Testis (tissue), 3 donors: ENCODE data around the gene EPS8L3. TPM values are rescaled to one million over a fixed set of nuclear protein-coding genes. Genes with fewer than 3 reads are reported as not detected.

Experiments
- DNase-seq: peaks from one replicate; pipeline ENCODE4 v3.0.0-alpha.2; 2019
- H3K27ac ChIP-seq, 2 donors: fragments of 200-600 bp; sonication (generic); one replicate each; pipeline ENCODE4 v1.5.1; 2019
- H3K27me3 ChIP-seq: fragments of 200-600 bp; sonication (generic); one replicate; pipeline ENCODE4 v1.5.1; 2019
- H3K36me3 ChIP-seq: fragments of 200-600 bp; sonication (generic); one replicate; pipeline ENCODE4 v1.5.1; 2017; ENCODE audit warnings: low read depth; ENCODE audit errors: missing control alignments
- H3K4me1 ChIP-seq: fragments of 200-600 bp; sonication (generic); one replicate; pipeline ENCODE4 v1.5.1; 2019
- H3K4me3 ChIP-seq, 2 donors: fragments of 200-600 bp; sonication (generic); one replicate each; pipeline ENCODE4 v1.5.1; 2017 to 2019
- H3K9me3 ChIP-seq: fragments of 200-600 bp; sonication (generic); one replicate; pipeline ENCODE4 v1.5.1; 2017
- POLR2A ChIP-seq: fragments of 450-650 bp; IDR thresholded peaks from one replicate; pipeline ENCODE4 v1.6.1; 2017; ENCODE audit warnings: antibody characterized with exemption, mild to moderate bottlenecking, moderate library complexity
- WGBS, 2 donors: methylation state at CpG; one replicate each; pipeline ENCODE4 v1.1.5; 2018; 5-methylcytosine and 5-hydroxymethylcytosine counted together
- intact Hi-C: fragments of 100-400 bp; cut with DNase I; formaldehyde crosslinking; loops from one replicate; pipeline ENCODE4 v1.15.1; 2023; ENCODE audit warnings: low total_unique reads
- polyA plus RNA-seq: library from polyadenylated mRNA; stranded (reverse); fragments of 350-450 nt; fragmentation: Illumina TruSeq; extraction: RNeasy Lipid Tissue Mini Kit (QIAGEN cat#74804); gene quantifications from one replicate; pipeline ENCODE4 v1.2.3, GENCODE V29; 2014; ENCODE audit warnings: low read depth, low replicate concordance; ENCODE audit not compliant: insufficient read depth
- total RNA-seq, 2 donors: library from RNA; depleted of rRNA; stranded (reverse); fragments of >200 nt; gene quantifications; one replicate each; pipeline ENCODE4 v1.2.3, GENCODE V29; 2016
- TF ChIP-seq, protein P1 (sequence below), 3 experiments: fragments of 450-650 bp in 2 of 3; fragments of 200-600 bp in 1 of 3; sonication (generic) in 1 of 3; IDR thresholded peaks; one replicate each; pipeline ENCODE4 v1.5.1; 2016 to 2019; ENCODE audit warnings: antibody characterized with exemption in 3 of 3, mild to moderate bottlenecking in 2 of 3, moderate library complexity in 1 of 3

EPS8L3 gene
- total and polyA plus RNA-seq, 3 donors from 2014 or later: 3.3 to 7.7 (median 7.2) TPM

DNA sequence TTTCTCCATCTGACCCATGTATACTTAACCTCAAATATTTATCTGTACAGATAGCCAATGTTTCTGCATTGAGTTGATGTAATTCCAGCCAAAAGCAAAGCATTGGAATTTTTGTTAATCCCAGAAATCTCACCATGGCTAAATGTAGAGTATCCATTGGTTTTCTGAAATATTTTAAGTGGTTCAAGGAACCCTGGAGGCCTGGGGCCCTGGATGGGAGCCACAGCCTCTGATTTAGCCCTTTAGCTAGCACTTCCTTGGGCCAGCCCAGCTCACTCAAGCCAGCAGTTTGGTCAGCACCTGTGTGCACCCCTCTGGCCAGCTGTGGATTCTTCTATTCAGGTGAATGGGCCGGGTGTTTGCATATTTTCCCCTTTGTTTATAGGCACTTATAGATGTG lies 18.8 kb upstream of the EPS8L3 start:
- no peak for DNase-seq
- no peak overlapping the region for H3K4me3 ChIP-seq
- H3K9me3 ChIP-seq: no peaks in the 10 kb centered on the region
- WGBS, 2 donors: 82 to 83% methylated on average over 1 of the region's 1 CpG
- H3K27ac ChIP-seq: peak overlapping the region in 1 of 2 donors; percentile 19
- TF ChIP-seq, protein P1, sequence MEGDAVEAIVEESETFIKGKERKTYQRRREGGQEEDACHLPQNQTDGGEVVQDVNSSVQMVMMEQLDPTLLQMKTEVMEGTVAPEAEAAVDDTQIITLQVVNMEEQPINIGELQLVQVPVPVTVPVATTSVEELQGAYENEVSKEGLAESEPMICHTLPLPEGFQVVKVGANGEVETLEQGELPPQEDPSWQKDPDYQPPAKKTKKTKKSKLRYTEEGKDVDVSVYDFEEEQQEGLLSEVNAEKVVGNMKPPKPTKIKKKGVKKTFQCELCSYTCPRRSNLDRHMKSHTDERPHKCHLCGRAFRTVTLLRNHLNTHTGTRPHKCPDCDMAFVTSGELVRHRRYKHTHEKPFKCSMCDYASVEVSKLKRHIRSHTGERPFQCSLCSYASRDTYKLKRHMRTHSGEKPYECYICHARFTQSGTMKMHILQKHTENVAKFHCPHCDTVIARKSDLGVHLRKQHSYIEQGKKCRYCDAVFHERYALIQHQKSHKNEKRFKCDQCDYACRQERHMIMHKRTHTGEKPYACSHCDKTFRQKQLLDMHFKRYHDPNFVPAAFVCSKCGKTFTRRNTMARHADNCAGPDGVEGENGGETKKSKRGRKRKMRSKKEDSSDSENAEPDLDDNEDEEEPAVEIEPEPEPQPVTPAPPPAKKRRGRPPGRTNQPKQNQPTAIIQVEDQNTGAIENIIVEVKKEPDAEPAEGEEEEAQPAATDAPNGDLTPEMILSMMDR (IDR thresholded peaks at IDR 0.05): no peak
- no peak for TF ChIP-seq POLR2A
- intact Hi-C loops: no loop called here
- peaks cover 2% of the 10 kb centered on the region for H3K4me1 ChIP-seq
- no peaks in the 10 kb centered on the region for H3K27me3 ChIP-seq
- no peaks in the 10 kb centered on the region for H3K36me3 ChIP-seq

DNA sequence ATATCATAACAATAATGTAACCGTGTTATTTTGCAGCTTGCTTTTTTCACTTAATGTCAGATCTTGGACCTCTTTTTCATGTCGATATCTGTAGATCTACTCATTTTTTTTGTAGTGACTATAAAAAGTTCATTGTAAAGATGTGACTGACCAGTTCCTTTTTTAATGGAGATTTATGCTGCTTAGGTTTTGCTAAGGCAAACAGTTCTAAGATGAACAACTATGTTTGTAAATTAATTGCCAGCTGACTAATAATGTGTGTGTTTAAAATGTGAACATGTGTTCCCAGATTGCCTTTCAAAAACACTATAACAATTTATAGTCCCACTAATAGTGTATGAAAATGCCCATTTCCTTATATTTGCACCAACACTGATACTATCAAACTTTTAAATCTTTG lies 18.1 kb upstream of the EPS8L3 start:
- Histone ChIP-seq H3K4me1 (peaks cover 2% of the 10 kb centered on the region), H3K9me3 (no peaks in the 10 kb centered on the region), H3K4me3 (no peak overlapping the region), H3K27ac (no peak overlapping the region), H3K36me3 (no peaks in the 10 kb centered on the region), H3K27me3 (no peaks in the 10 kb centered on the region)
- 90 to 91% methylated on average over 2 of the region's 2 CpGs for WGBS, 2 donors
- intact Hi-C loops: no loop called here
- no peak for DNase-seq
- no peak for TF ChIP-seq POLR2A
- TF ChIP-seq, protein P1 (IDR thresholded peaks at IDR 0.05): no peak

DNA sequence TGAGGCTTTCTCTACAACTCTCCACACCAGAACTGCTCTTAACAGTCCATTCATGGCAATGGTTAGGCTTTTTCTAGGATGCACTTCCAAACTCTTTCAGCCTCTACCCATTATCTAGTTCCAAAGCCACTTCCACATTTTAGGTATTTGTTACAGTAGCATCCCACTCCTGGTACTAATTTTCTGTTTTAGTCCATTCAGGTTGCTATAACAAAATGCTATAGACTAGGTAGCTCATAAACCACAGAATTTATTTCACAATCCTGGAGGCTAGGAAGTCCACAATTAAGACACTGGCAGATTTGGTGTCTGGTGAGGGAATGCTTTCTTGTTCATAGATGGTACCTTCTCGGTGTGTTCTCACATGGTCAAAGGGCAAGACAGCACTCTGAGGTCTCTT lies 17.3 kb upstream of the EPS8L3 start:
- Histone ChIP-seq H3K27me3 (no peaks in the 10 kb centered on the region), H3K4me1 (peaks cover 2% of the 10 kb centered on the region), H3K27ac (no peak overlapping the region), H3K36me3 (no peaks in the 10 kb centered on the region), H3K4me3 (no peak overlapping the region), H3K9me3 (no peaks in the 10 kb centered on the region)
- DNase-seq: no peak
- TF ChIP-seq POLR2A: no peak
- TF ChIP-seq, protein P1 (IDR thresholded peaks at IDR 0.05): no peak
- intact Hi-C loops: no loop called here
- 92 to 100% methylated on average over 1 of the region's 1 CpG for WGBS, 2 donors

DNA sequence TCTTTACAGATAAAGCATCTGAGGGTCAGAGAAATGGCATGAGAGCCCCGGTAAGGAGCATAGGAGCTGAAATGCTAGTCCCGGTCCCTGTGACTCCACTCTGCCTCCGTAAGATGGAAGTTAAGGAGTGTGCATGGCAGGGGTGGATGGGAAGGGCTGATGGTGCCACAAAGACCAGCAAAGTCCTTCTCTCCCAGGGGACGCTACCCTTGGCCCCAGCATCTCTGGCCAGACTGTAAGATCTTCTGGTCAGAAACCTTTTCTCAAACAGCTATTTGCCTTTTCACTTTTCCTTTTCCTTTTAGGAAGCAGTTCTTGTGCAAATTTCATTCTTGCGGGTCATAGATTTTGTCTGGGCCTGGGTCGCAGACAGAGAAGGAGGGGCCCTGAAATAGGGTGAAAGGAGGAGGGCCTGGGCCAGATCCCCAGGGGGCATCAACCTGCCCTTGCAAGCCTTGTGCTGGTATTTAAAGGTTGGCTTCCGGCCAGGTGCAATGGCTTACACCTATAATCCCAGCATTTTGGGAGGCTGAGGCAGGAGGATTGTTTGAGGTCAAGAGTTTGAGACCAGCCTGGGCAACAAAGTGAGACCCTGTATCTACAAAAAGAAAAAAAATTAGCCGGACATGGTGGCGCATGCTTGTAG lies 14.4 kb upstream of the EPS8L3 start:
- Histone ChIP-seq H3K27me3 (no peaks in the 10 kb centered on the region), H3K4me3 (no peak overlapping the region), H3K36me3 (no peaks in the 10 kb centered on the region), H3K9me3 (no peaks in the 10 kb centered on the region), H3K4me1 (peaks cover 5% of the 10 kb centered on the region), H3K27ac (no peak overlapping the region)
- intact Hi-C loops: loop anchor here (2.0 kb wide), 1 partner anchor 207 kb away; the partner anchor contains the start of gene AHCYL1
- no peak for DNase-seq
- TF ChIP-seq POLR2A: no peak
- TF ChIP-seq, protein P1 (IDR thresholded peaks at IDR 0.05): no peak
- 89 to 92% methylated on average over 9 of the region's 9 CpGs for WGBS, 2 donors

DNA sequence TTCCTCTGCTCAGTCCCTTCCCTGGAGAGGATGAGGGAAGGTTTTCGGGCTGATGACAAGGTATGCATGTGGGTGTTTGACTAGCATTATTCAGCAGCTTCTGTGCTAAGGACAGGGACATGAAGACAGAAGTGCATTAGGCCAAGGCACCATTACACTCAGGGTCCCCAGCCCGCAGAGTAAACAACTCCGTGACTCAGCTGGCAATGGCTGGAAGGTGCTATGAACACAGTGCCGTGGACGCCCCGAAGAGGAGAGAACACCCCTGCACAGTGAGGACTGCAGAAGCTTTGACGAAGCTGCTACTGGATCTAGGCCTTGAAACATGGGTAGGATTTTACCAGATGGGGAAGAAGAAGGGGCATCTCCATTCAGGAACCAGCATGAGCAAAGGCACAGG lies 13.7 kb upstream of the EPS8L3 start:
- Histone ChIP-seq H3K27me3 (no peaks in the 10 kb centered on the region), H3K9me3 (no peaks in the 10 kb centered on the region), H3K27ac (no peak overlapping the region), H3K36me3 (no peaks in the 10 kb centered on the region), H3K4me1 (peaks cover 5% of the 10 kb centered on the region), H3K4me3 (no peak overlapping the region)
- WGBS, 2 donors: 75 to 89% methylated on average over 7 of the region's 7 CpGs
- DNase-seq: no peak
- intact Hi-C loops: loop anchor here (2.0 kb wide), 1 partner anchor 207 kb away; the partner anchor contains the start of gene AHCYL1
- TF ChIP-seq, protein P1 (IDR thresholded peaks at IDR 0.05): no peak
- TF ChIP-seq POLR2A: no peak
